Nephron progenitor cell (in vitro differentiated cells): ENCODE results near the gene ITSN2.

Experiments used
- DNase-seq: peaks from one replicate; pipeline ENCODE4 v3.0.0; 2021
- H3K27ac Mint-ChIP-seq: 2 replicates; pipeline ENCODE4 v1.8.0; 2021; ENCODE audit warnings: mild to moderate bottlenecking, moderate library complexity, mixed read lengths
- H3K27me3 Mint-ChIP-seq: 2 replicates; pipeline ENCODE4 v1.8.0; 2021; ENCODE audit warnings: mild to moderate bottlenecking, low read depth, mixed read lengths; ENCODE audit not compliant: poor library complexity
- H3K36me3 Mint-ChIP-seq: 2 replicates; pipeline ENCODE4 v1.8.0; 2021; ENCODE audit warnings: low read depth, mixed read lengths
- H3K4me1 Mint-ChIP-seq: 2 replicates; pipeline ENCODE4 v1.8.0; 2021; ENCODE audit warnings: mixed read lengths
- H3K4me3 Mint-ChIP-seq: 2 replicates; pipeline ENCODE4 v1.8.0; 2021; ENCODE audit warnings: mild to moderate bottlenecking, moderate library complexity, mixed read lengths
- H3K9me3 Mint-ChIP-seq: 2 replicates; pipeline ENCODE4 v1.8.0; 2021; ENCODE audit warnings: mild to moderate bottlenecking, moderate library complexity, mixed read lengths
- TF ChIP-seq, protein P1 (sequence below): fragments of 200-600 bp; sonication (generic); IDR thresholded peaks from 2 replicates; pipeline ENCODE4 v1.5.0; 2021; ENCODE audit warnings: antibody characterized with exemption

The ITSN2 gene

DNA sequence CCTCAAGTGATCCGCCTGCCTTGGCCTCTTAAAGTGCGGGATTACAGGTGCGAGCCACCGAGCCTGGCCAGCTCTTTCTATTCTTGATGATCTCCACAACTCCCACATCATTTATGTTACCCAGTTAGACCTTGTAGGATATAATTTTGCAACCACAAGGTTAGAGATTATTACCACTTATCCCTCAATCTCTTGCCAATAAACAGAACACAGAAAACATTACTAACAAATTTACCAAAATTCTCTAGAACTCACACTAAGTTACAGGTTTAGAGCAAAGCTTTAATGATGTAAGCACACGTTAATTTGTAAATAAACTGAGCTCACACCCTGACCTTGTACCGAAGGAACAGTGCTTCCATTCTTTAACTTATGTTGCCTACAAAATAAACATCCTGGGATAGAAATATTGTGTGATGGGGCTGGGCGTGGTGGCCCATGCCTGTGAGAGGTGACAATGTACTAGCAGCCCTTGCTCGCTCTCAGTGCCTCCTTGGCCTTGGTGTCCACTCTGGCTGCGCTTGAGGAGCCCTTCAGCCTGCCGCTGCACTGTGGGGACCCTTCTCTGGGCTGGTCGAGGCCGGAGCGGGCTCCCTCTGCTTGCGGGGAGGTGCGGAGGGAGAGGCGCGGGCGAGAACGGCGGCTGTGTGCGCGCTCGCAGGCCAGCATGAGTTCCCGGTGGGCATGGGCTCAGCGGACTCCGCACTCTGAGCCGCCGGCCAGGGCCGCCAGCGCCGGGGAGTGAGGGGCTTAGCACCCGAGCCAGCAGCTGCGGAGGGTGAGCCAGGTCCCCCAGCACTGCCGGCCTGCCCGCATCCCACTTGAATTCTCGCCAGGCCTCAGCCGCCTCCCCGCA is 42.1 kb upstream of the ITSN2 start:
- Mint-ChIP-seq H3K4me3 (no peak overlapping the region), H3K4me1 (peaks cover 9% of the 10 kb centered on the region), H3K9me3 (no peaks in the 10 kb centered on the region), H3K27ac (no peak overlapping the region), H3K27me3 (peaks cover 6% of the 10 kb centered on the region), H3K36me3 (no peaks in the 10 kb centered on the region)
- DNase-seq: no peak
- TF ChIP-seq, protein P1, sequence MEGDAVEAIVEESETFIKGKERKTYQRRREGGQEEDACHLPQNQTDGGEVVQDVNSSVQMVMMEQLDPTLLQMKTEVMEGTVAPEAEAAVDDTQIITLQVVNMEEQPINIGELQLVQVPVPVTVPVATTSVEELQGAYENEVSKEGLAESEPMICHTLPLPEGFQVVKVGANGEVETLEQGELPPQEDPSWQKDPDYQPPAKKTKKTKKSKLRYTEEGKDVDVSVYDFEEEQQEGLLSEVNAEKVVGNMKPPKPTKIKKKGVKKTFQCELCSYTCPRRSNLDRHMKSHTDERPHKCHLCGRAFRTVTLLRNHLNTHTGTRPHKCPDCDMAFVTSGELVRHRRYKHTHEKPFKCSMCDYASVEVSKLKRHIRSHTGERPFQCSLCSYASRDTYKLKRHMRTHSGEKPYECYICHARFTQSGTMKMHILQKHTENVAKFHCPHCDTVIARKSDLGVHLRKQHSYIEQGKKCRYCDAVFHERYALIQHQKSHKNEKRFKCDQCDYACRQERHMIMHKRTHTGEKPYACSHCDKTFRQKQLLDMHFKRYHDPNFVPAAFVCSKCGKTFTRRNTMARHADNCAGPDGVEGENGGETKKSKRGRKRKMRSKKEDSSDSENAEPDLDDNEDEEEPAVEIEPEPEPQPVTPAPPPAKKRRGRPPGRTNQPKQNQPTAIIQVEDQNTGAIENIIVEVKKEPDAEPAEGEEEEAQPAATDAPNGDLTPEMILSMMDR: no peak

DNA sequence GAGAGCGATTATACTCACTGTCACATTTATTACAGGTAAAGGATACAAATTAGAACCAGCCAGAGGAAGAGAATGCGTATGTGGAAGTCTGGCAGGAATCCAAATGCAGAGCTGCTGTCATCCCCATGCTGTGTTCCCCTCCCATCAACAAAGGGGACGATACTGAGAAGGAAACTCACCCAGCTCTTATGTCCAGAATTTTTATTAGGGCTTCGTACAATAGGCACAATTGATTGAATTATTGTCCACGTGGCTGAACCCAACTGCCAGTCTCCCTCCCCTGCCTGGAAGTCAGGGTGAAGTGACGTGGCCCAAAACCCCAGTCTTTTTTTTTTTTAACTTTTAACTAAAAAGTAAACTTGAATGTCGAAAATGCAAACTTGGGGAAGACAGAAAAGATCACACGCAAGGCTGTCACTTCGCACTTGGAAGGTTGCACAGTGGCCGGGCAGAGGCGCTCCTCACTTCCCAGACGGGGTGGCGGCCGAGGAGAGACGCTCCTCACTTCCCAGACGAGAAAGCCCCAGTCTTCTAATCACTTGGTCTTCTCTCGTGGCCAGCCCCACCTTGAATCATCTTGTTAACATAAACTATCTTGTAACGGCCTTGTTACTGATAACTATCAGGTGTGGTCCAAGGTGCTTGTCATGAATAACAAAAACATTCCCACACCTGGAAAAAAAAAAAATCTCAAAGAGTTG is 40.0 kb upstream of the ITSN2 start:
- TF ChIP-seq, protein P1: no peak
- no peaks in the 10 kb centered on the region for H3K9me3 Mint-ChIP-seq
- DNase-seq: no peak
- H3K4me3 Mint-ChIP-seq: no peak overlapping the region
- peaks cover 6% of the 10 kb centered on the region for H3K27me3 Mint-ChIP-seq
- H3K4me1 Mint-ChIP-seq: peaks cover 9% of the 10 kb centered on the region
- no peak overlapping the region for H3K27ac Mint-ChIP-seq
- no peaks in the 10 kb centered on the region for H3K36me3 Mint-ChIP-seq

DNA sequence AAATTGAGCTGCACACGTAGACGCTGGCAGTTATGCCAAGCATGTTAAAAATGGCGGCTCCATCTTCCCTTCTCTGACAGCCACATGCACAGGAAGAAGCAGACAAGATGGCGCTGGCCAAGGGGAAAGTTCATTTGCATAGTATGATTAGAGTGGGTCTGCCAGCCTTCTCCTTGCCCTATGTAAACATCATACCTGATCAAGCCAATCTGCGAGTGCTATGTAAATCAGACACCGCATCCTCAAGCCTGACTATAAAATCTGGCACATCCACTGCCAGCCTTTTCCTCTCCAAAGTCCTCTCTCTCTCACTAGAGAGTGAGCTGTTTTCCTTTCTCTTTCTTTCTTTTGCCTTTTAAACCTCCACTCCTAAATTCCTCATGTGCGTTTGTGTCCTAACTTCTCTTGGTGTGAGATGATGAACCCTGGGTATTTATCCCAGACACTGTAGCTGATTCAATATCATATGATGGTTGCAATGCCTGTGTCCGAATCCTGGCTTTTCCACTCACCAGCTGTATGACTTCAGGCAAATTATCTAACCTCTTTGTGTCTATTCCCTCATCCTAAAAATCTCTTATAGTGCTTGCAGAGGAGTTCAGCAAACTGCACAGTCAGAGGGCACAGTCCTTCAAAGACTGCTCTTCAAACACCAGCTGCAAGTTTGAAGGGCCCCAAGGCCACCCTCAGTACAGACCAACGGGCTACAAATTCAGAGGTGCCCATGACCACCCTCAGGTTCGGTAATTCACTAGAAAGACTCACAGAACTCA is 39.3 kb upstream of the ITSN2 start:
- peaks cover 9% of the 10 kb centered on the region for H3K4me1 Mint-ChIP-seq
- TF ChIP-seq, protein P1: no peak
- no peaks in the 10 kb centered on the region for H3K36me3 Mint-ChIP-seq
- H3K27me3 Mint-ChIP-seq: peaks cover 6% of the 10 kb centered on the region
- H3K9me3 Mint-ChIP-seq: no peaks in the 10 kb centered on the region
- DNase-seq: no peak
- no peak overlapping the region for H3K27ac Mint-ChIP-seq
- H3K4me3 Mint-ChIP-seq: no peak overlapping the region

DNA sequence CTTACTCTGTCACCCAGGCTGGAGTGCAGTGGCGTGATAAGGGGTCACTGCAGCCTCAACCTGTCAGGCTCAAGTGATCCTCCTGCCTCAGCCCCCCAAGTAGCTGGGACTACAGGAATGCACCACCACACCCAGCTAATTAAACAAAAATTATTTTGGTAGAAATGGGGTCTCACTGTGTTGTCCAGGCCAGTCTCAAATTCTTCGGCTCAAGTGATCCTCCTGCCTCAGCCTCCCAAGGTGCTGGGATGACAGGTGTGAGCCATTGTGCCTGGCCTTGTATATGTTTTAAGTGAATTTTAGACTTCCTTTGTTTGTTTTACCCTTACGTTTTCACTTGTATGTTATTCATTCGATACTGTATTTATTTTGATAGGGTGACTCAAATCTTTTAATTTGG is 34.7 kb upstream of the ITSN2 start:
- H3K27ac Mint-ChIP-seq: no peak overlapping the region
- DNase-seq: no peak
- H3K4me1 Mint-ChIP-seq: peaks cover 6% of the 10 kb centered on the region
- TF ChIP-seq, protein P1: no peak
- H3K36me3 Mint-ChIP-seq: no peaks in the 10 kb centered on the region
- no peaks in the 10 kb centered on the region for H3K9me3 Mint-ChIP-seq
- H3K4me3 Mint-ChIP-seq: no peak overlapping the region
- peaks cover 5% of the 10 kb centered on the region for H3K27me3 Mint-ChIP-seq

DNA sequence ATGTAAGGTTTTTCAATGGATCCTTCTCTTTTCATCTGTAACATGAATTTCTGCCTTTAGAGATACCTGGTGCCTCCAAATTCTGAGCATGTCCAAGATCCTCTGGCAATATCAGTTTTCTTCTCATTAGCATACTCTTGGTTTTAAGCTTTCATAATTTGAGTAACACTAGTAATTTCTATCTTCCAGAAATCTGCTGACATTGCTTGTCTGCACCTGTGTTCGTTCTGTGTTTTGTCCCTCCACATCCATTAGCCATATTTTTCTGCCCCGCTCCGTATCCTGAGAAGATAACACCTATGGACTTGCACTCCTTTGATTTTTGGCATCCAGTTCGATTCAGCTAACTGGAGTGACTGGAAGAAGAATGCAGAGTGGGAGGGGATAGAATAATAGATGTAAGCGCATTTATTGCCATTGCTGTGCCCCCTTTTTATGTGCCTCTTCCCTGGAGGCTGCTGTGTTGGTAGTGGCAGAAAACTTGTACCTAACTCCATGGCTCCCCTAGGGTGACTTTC is 32.3 kb upstream of the ITSN2 start:
- Mint-ChIP-seq H3K4me1 (no peaks in the 10 kb centered on the region), H3K36me3 (no peaks in the 10 kb centered on the region), H3K9me3 (no peaks in the 10 kb centered on the region), H3K4me3 (no peak overlapping the region), H3K27ac (no peak overlapping the region), H3K27me3 (peaks cover 5% of the 10 kb centered on the region)
- DNase-seq: no peak
- TF ChIP-seq, protein P1: no peak
